Ecto neural progenitor cell (in vitro differentiated cells): Measurements from ENCODE around the gene NAV1.

Source experiments
- DNase-seq: peaks from one replicate; pipeline ENCODE4 v3.0.0-alpha.2; 2018; ENCODE audit warnings: low spot score

NAV1 gene

GRCh38 chr1:201587729-201588128 is 48.8 kb downstream of the NAV1 start:
- DNase-seq = no peak
